GM12878 (cell line): Measurements from ENCODE around the gene SLC10A2. TPM values are rescaled to one million over a fixed set of nuclear protein-coding genes. Genes with fewer than 3 reads are reported as not detected.

Source experiments
- ATAC-seq: fragments of 200-7000 bp; cut with Tn5 transposase; 3 replicates; pipeline ENCODE4 v1.9.1; 2020; ENCODE audit warnings: mild to moderate bottlenecking, moderate library complexity
- BruUV-seq: library from RNA; stranded (reverse); fragments of 400-500 nt; replicated peaks from 2 replicates; lab custom pipeline; 2021; lab: Mats Ljungman, UMichigan
- CTCF ChIA-PET: fragments of 300-600 bp; sonication (Branson Sonifier 250); formaldehyde crosslinking; extraction: SDS; loops from one replicate; lab custom pipeline; 2021; ENCODE audit warnings: inconsistent platforms; lab: Yijun Ruan, JAX
- POLR2A ChIA-PET: fragments of 350-600 bp; formaldehyde crosslinking; extraction: SDS; loops from one replicate; lab custom pipeline; 2021; ENCODE audit warnings: inconsistent platforms; lab: Charles Lee
- RAD21 ChIA-PET: fragments of 300-600 bp; sonication (Branson Sonifier 250); formaldehyde crosslinking; loops from one replicate; lab custom pipeline; 2023; ENCODE audit warnings: antibody characterized with exemption; ENCODE audit not compliant: unreplicated experiment; lab: Charles Lee
- SMC1A ChIA-PET: fragments of 300-600 bp; sonication (Branson Sonifier 250); formaldehyde crosslinking; loops from one replicate; lab custom pipeline; 2023; ENCODE audit not compliant: unreplicated experiment, uncharacterized antibody; lab: Charles Lee
- DNase-seq: peaks from one replicate; pipeline ENCODE4 v3.0.0-alpha.2; 2011; ENCODE audit warnings: low read depth, low spot score
- FAIRE-seq: peaks from 3 replicates; lab custom pipeline; 2011; peaks lifted over from hg19 to GRCh38; lab: Jason Lieb, UNC
- H2AFZ ChIP-seq: 2 replicates; pipeline ENCODE4 v1.6.0; 2011; ENCODE audit warnings: low read depth, low read length, control low read depth; ENCODE audit not compliant: control insufficient read depth
- H3K27ac ChIP-seq: 2 replicates; pipeline ENCODE4 v1.5.1; 2011; ENCODE audit warnings: control low read depth; ENCODE audit not compliant: control insufficient read depth, insufficient read depth
- H3K27me3 ChIP-seq, 2 experiments: replicated peaks in 1 of 2; 2 replicates each; pipeline versions ENCODE4 v1.6.0 to v1.6.1; 2011; ENCODE audit warnings: low read length in 1 of 2; ENCODE audit not compliant: control insufficient read depth in 2 of 2, insufficient read depth in 2 of 2
- H3K36me3 ChIP-seq, 2 experiments: 2 replicates each; pipeline ENCODE4 v1.5.1; 2011; ENCODE audit warnings: low read length in 1 of 2; ENCODE audit not compliant: control insufficient read depth in 2 of 2, insufficient read depth in 2 of 2
- H3K4me1 ChIP-seq: 2 replicates; pipeline ENCODE4 v1.6.1; 2011; ENCODE audit warnings: mild to moderate bottlenecking, low read length, moderate library complexity, mixed read lengths; ENCODE audit not compliant: control insufficient read depth, insufficient read depth
- H3K4me2 ChIP-seq: 2 replicates; pipeline ENCODE4 v1.6.0; 2011; ENCODE audit warnings: control low read depth; ENCODE audit not compliant: control insufficient read depth, insufficient read depth
- H3K4me3 ChIP-seq: fragments of 200-600 bp; sonication (generic); 2 replicates; pipeline ENCODE4 v1.5.1; 2016
- H3K79me2 ChIP-seq: 2 replicates; pipeline ENCODE4 v1.6.0; 2011; ENCODE audit warnings: low read length; ENCODE audit not compliant: control insufficient read depth, insufficient read depth
- H3K9ac ChIP-seq: 2 replicates; pipeline ENCODE4 v1.8.0; 2011; ENCODE audit warnings: low read length, control low read depth, mixed read lengths; ENCODE audit not compliant: control insufficient read depth, insufficient read depth
- H3K9me3 ChIP-seq: replicated peaks from 3 replicates; pipeline ENCODE4 v1.5.1; 2011; ENCODE audit warnings: mild to moderate bottlenecking, low read length; ENCODE audit not compliant: control insufficient read depth, insufficient read depth
- H4K20me1 ChIP-seq: 2 replicates; pipeline ENCODE4 v1.6.0; 2011; ENCODE audit not compliant: control insufficient read depth, insufficient read depth
- ESRRA ChIP-seq: IDR thresholded peaks from 2 replicates; pipeline ENCODE4 v1.6.1; 2012; ENCODE audit warnings: mild to moderate bottlenecking, low read length, improper control_type of control experiment
- KLF5 ChIP-seq: fragments of 450-650 bp; IDR thresholded peaks from 2 replicates; pipeline ENCODE4 v1.6.1; 2014; ENCODE audit warnings: mild to moderate bottlenecking; ENCODE audit not compliant: partially characterized antibody
- NFIC ChIP-seq: IDR thresholded peaks from 2 replicates; pipeline ENCODE4 v1.6.1; 2012; ENCODE audit warnings: low read depth, mild to moderate bottlenecking, inconsistent platforms, low read length, moderate library complexity
- PAX8 ChIP-seq: fragments of 450-650 bp; IDR thresholded peaks from 2 replicates; pipeline ENCODE4 v1.6.1; 2017; ENCODE audit warnings: mild to moderate bottlenecking, moderate library complexity
- RB1 ChIP-seq: fragments of 450-650 bp; formaldehyde crosslinking; IDR thresholded peaks from 2 replicates; pipeline ENCODE4 v1.6.1; 2017; ENCODE audit warnings: mild to moderate bottlenecking, borderline replicate concordance
- RELA ChIP-seq: fragments of 450-650 bp; IDR thresholded peaks from 2 replicates; pipeline ENCODE4 v1.8.0; 2014; ENCODE audit warnings: borderline replicate concordance; ENCODE audit not compliant: partially characterized antibody
- SMARCA5 ChIP-seq: fragments of 450-650 bp; IDR thresholded peaks from 2 replicates; pipeline ENCODE4 v1.6.1; 2017; ENCODE audit warnings: mild to moderate bottlenecking
- SMC3 ChIP-seq: IDR thresholded peaks from 2 replicates; pipeline ENCODE4 v1.6.1; 2011; ENCODE audit warnings: low read length, improper control_type of control experiment, borderline replicate concordance
- ZZZ3 ChIP-seq: IDR thresholded peaks from 2 replicates; pipeline ENCODE4 v1.6.1; 2011; ENCODE audit warnings: low read depth; ENCODE audit not compliant: control insufficient read depth, insufficient read length
- WGBS: methylation state at CpG from one replicate; pipeline ENCODE4 v1.1.6; 2016; ENCODE audit warnings: low lambda C conversion rate; ENCODE audit not compliant: insufficient replicate concordance, insufficient coverage; ENCODE audit errors: missing lambda C conversion rate; 5-methylcytosine and 5-hydroxymethylcytosine counted together
- in situ Hi-C: fragments of 300-500 bp; cut with MboI; formaldehyde crosslinking; loops from 9 replicates; pipeline ENCODE4 v1.14.3; 2018; ENCODE audit warnings: mixed read lengths
- intact Hi-C: fragments of 100-400 bp; cut with micrococcal nuclease; formaldehyde crosslinking; loops from one replicate; pipeline ENCODE4 v1.14.2; 2022; ENCODE audit not compliant: unreplicated experiment
- polyA plus RNA-seq, 11 experiments: library from polyadenylated mRNA; depleted of rRNA in 4 of 11; unstranded in 6 of 11; stranded (reverse) in 5 of 11; fragments of >200 nt; fragmentation: Nextera tagmentation in 4 of 11; fragmentation: Illumina TruSeq in 1 of 11; extraction: Ambion mirVana in 4 of 11; extraction: Trizol in 1 of 11; gene quantifications; 1 replicate in 1 of 11; 2 replicates in 10 of 11; pipeline versions ENCODE4 v1.2.1 to v1.2.3, GENCODE V29; 2011 to 2016; ENCODE audit warnings: inconsistent platforms in 2 of 11, missing spikeins in 2 of 11, low read depth in 1 of 11
- total RNA-seq, 4 experiments: library from RNA; depleted of rRNA in 3 of 4; stranded (reverse); fragments of >200 nt in 3 of 4; fragmentation: Illumina TruSeq in 1 of 4; extraction: Trizol in 1 of 4; gene quantifications; 2 replicates each; pipeline versions ENCODE4 v1.2.1 to v1.2.3, GENCODE V29; 2013 to 2021
- TF ChIP-seq, protein P1 (sequence below): fragments of 450-650 bp; IDR thresholded peaks from 2 replicates; pipeline ENCODE4 v1.6.1; 2018; ENCODE audit warnings: borderline replicate concordance, mild to moderate bottlenecking; ENCODE audit not compliant: partially characterized antibody
- TF ChIP-seq, protein P2 (sequence below): IDR thresholded peaks from 2 replicates; pipeline ENCODE4 v1.6.1; 2011; ENCODE audit warnings: low read depth, low read length, improper control_type of control experiment, borderline replicate concordance
- TF ChIP-seq, protein P3 (sequence below): fragments of 450-650 bp; IDR thresholded peaks from 2 replicates; pipeline ENCODE4 v1.6.1; 2016; ENCODE audit warnings: mild to moderate bottlenecking
- TF ChIP-seq, protein P4 (sequence below): fragments of 450-650 bp; IDR thresholded peaks from 2 replicates; pipeline ENCODE4 v1.6.1; 2014; ENCODE audit warnings: mild to moderate bottlenecking

Gene SLC10A2
- total and polyA plus RNA-seq, 10 of the 15 experiments (the other 5 are each of a cell fraction or from before 2014, with no cell fraction given), result 0.01 to 0.04 (median 0.02) TPM; not detected in 7

DNA sequence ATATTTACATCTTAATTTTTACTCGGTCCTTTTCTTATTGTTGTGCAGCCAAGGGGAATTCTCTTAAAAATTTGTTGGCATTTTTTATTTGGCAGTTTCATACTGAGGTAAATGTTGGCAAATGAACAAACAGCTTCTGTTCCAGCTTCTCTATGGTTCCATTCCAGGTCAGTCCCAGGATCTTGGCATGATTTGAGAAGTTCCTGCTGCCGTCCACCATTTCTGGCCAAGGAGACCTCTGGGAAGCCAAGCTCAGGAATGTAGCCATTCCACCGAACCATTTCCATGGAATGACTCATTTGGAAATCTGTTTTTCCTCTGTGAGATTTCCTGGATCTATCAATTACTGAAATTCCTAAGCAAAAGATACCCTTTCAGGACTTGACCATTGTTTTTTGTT is 43.9 kb downstream of the SLC10A2 start (continued):
- TF ChIP-seq, protein P1, sequence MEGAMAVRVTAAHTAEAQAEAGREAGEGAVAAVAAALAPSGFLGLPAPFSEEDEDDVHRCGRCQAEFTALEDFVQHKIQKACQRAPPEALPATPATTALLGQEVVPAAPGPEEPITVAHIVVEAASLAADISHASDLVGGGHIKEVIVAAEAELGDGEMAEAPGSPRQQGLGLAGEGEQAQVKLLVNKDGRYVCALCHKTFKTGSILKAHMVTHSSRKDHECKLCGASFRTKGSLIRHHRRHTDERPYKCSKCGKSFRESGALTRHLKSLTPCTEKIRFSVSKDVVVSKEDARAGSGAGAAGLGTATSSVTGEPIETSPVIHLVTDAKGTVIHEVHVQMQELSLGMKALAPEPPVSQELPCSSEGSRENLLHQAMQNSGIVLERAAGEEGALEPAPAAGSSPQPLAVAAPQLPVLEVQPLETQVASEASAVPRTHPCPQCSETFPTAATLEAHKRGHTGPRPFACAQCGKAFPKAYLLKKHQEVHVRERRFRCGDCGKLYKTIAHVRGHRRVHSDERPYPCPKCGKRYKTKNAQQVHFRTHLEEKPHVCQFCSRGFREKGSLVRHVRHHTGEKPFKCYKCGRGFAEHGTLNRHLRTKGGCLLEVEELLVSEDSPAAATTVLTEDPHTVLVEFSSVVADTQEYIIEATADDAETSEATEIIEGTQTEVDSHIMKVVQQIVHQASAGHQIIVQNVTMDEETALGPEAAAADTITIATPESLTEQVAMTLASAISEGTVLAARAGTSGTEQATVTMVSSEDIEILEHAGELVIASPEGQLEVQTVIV, result no peak
- TF ChIP-seq, protein P2, sequence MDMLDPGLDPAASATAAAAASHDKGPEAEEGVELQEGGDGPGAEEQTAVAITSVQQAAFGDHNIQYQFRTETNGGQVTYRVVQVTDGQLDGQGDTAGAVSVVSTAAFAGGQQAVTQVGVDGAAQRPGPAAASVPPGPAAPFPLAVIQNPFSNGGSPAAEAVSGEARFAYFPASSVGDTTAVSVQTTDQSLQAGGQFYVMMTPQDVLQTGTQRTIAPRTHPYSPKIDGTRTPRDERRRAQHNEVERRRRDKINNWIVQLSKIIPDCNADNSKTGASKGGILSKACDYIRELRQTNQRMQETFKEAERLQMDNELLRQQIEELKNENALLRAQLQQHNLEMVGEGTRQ, result no peak
- TF ChIP-seq KLF5 (no peak), ZZZ3 (no peak), SMARCA5 (no peak), PAX8 (no peak), ESRRA (no peak)
- TF ChIP-seq, protein P3, sequence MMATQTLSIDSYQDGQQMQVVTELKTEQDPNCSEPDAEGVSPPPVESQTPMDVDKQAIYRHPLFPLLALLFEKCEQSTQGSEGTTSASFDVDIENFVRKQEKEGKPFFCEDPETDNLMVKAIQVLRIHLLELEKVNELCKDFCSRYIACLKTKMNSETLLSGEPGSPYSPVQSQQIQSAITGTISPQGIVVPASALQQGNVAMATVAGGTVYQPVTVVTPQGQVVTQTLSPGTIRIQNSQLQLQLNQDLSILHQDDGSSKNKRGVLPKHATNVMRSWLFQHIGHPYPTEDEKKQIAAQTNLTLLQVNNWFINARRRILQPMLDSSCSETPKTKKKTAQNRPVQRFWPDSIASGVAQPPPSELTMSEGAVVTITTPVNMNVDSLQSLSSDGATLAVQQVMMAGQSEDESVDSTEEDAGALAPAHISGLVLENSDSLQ, result no peak

DNA sequence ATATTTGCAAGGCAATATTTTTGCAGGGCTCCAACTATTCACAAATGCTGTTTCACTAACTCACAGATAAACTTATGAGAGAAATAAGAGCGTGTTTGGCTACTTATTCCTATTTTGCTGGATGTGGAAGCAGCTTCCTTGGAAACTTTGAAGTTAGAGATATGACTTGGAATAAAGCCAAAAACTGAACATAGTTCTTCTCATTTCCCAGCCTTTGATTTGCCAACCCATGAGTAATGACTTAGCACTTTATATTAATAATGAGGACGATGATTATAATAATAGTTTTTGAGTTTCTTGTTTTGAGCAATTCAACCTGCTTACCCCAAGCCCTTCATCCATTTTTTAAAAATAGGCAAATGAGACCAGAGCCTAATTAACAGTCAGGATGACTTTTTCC is 47.7 kb downstream of the SLC10A2 start:
- no peak overlapping the region for H2AFZ ChIP-seq
- intact Hi-C loops, result no loop called here
- H3K4me2 ChIP-seq, result no peak overlapping the region
- no peaks in the 10 kb centered on the region; the same call in 2 of the 3 replicates for H3K9me3 ChIP-seq
- no peak overlapping the region for H3K27ac ChIP-seq
- SMC1A ChIA-PET, result no interaction called here
- TF ChIP-seq RB1 (no peak), SMC3 (no peak), RELA (no peak), NFIC (no peak)
- TF ChIP-seq, protein P4, sequence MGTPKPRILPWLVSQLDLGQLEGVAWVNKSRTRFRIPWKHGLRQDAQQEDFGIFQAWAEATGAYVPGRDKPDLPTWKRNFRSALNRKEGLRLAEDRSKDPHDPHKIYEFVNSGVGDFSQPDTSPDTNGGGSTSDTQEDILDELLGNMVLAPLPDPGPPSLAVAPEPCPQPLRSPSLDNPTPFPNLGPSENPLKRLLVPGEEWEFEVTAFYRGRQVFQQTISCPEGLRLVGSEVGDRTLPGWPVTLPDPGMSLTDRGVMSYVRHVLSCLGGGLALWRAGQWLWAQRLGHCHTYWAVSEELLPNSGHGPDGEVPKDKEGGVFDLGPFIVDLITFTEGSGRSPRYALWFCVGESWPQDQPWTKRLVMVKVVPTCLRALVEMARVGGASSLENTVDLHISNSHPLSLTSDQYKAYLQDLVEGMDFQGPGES, result no peak
- TF ChIP-seq, all 136 proteins: peak for 0
- Histone ChIP-seq H3K36me3 (no peaks in the 10 kb centered on the region), H3K4me3 (no peak overlapping the region), H3K9ac (no peak overlapping the region), H3K27me3 (no peaks in the 10 kb centered on the region), H3K79me2 (no peaks in the 10 kb centered on the region), H3K4me1 (no peaks in the 10 kb centered on the region), H4K20me1 (no peaks in the 10 kb centered on the region)
- DNase-seq (no peak), ATAC-seq (no peak), FAIRE-seq (no peak)
- CTCF ChIA-PET, result no interaction called here
- RAD21 ChIA-PET, result no interaction called here
- POLR2A ChIA-PET, result no interaction called here
- no TSS peak for BruUV-seq
- WGBS, result 21% methylated on average over 2 of the region's 2 CpGs
- in situ Hi-C loops, result no loop called here
